Panc1 (cell line): ENCODE data around the gene PLIN5. TPM values are rescaled to one million over a fixed set of nuclear protein-coding genes. Genes with fewer than 3 reads are reported as not detected.

ENCODE experiments used
- ATAC-seq: fragments of 200-7000 bp; cut with Tn5 transposase; 2 replicates; pipeline ENCODE4 v1.9.1; 2020; ENCODE audit warnings: mild to moderate bottlenecking, moderate library complexity
- BruUV-seq: library from RNA; stranded (reverse); fragments of 400-500 nt; replicated peaks from 2 replicates; lab custom pipeline; 2021; lab: Mats Ljungman, UMichigan
- CTCF ChIA-PET: fragments of 300-600 bp; sonication (Branson Sonifier 250); formaldehyde crosslinking; loops from one replicate; lab custom pipeline; 2022; ENCODE audit warnings: antibody characterized with exemption; lab: Charles Lee
- POLR2A ChIA-PET: fragments of 300-600 bp; sonication (Branson Sonifier 250); formaldehyde crosslinking; loops from one replicate; lab custom pipeline; 2022; ENCODE audit warnings: antibody characterized with exemption; lab: Charles Lee
- DNase-seq: peaks from one replicate; pipeline ENCODE4 v3.0.0-alpha.2; 2010; ENCODE audit warnings: low read depth, low spot score
- H3K27ac ChIP-seq: 2 replicates; pipeline ENCODE4 v1.5.1; 2011; ENCODE audit warnings: mild to moderate bottlenecking, low read length, inconsistent platforms
- H3K27me3 ChIP-seq: fragments of 200-500 bp; sonication (Bioruptor generic); 2 replicates; pipeline ENCODE4 v1.6.0; 2014; ENCODE audit warnings: low read length, inconsistent platforms; ENCODE audit not compliant: control insufficient read depth, insufficient read depth
- H3K36me3 ChIP-seq: fragments of 200-500 bp; sonication (Bioruptor generic); 2 replicates; pipeline ENCODE4 v1.5.1; 2014; ENCODE audit warnings: inconsistent platforms, mild to moderate bottlenecking, low read length, moderate library complexity; ENCODE audit not compliant: control insufficient read depth, insufficient read depth
- H3K4me1 ChIP-seq: 2 replicates; pipeline ENCODE4 v1.5.1; 2011; ENCODE audit warnings: inconsistent platforms, mild to moderate bottlenecking, low read length, moderate library complexity; ENCODE audit not compliant: control insufficient read depth, insufficient read depth
- H3K4me3 ChIP-seq, 2 experiments: 2 replicates each; pipeline ENCODE4 v1.5.1; 2011 to 2012; ENCODE audit warnings: low read depth in 2 of 2, low read length in 2 of 2, mild to moderate bottlenecking in 2 of 2, inconsistent platforms in 1 of 2, moderate library complexity in 1 of 2
- H3K9me3 ChIP-seq: fragments of 200-500 bp; sonication (Bioruptor generic); 2 replicates; pipeline ENCODE4 v1.5.1; 2014; ENCODE audit warnings: low read depth, mild to moderate bottlenecking, inconsistent platforms, low read length, moderate library complexity; ENCODE audit not compliant: control insufficient read depth, insufficient read depth
- POLR2AphosphoS5 ChIP-seq: IDR thresholded peaks from 2 replicates; pipeline ENCODE4 v1.6.1; 2012; ENCODE audit warnings: mild to moderate bottlenecking, low read depth, low read length, moderate library complexity
- SIN3A ChIP-seq: IDR thresholded peaks from 2 replicates; pipeline ENCODE4 v1.6.1; 2012; ENCODE audit warnings: low read depth, mild to moderate bottlenecking, low read length, moderate library complexity, borderline replicate concordance; ENCODE audit not compliant: insufficient read depth
- TCF7L2 ChIP-seq: IDR thresholded peaks from 2 replicates; pipeline ENCODE4 v1.6.1; 2011; ENCODE audit warnings: mild to moderate bottlenecking, low read depth, low read length, inconsistent platforms
- in situ Hi-C: cut with HindIII; loops from 2 replicates; pipeline ENCODE4 v1.10.0; 2016; ENCODE audit warnings: low sequenced_read_pairs, low pct_unique_long_range_greater_than_20kb
- intact Hi-C: fragments of 100-400 bp; cut with micrococcal nuclease; formaldehyde crosslinking; loops from one replicate; pipeline ENCODE4 v1.10.0; 2022; ENCODE audit not compliant: unreplicated experiment
- total RNA-seq: library from RNA; stranded (reverse); gene quantifications from one replicate; pipeline ENCODE4 v1.2.1, GENCODE V29; 2021; ENCODE audit not compliant: unreplicated experiment
- TF ChIP-seq, protein P1 (sequence below): fragments of 450-650 bp; IDR thresholded peaks from 2 replicates; pipeline ENCODE4 v1.5.1; 2017; ENCODE audit warnings: mild to moderate bottlenecking
- TF ChIP-seq, protein P2 (sequence below), 2 experiments: IDR thresholded peaks; 2 replicates each; pipeline ENCODE4 v1.6.1; 2011 to 2012; ENCODE audit warnings: low read depth in 2 of 2, control low read depth in 1 of 2, low read length in 1 of 2, mild to moderate bottlenecking in 1 of 2, moderate library complexity in 1 of 2; ENCODE audit not compliant: insufficient read depth in 1 of 2

PLIN5 gene
- total RNA-seq, 1 experiment from 2014 or later = 0.64 TPM

GRCh38 chr19:4499855-4500254, 35.2 kb downstream of the PLIN5 start:
- DNase-seq (no peak), ATAC-seq (no peak)
- no peaks in the 10 kb centered on the region for H3K9me3 ChIP-seq
- no peaks in the 10 kb centered on the region for H3K4me1 ChIP-seq
- no TSS peak for BruUV-seq
- POLR2A ChIA-PET = no interaction called here
- intact Hi-C loops (no loop called here), in situ Hi-C loops (no loop called here)
- no peak overlapping the region for H3K4me3 ChIP-seq
- TF ChIP-seq POLR2AphosphoS5 (no peak), SIN3A (no peak), TCF7L2 (no peak)
- TF ChIP-seq, protein P1, sequence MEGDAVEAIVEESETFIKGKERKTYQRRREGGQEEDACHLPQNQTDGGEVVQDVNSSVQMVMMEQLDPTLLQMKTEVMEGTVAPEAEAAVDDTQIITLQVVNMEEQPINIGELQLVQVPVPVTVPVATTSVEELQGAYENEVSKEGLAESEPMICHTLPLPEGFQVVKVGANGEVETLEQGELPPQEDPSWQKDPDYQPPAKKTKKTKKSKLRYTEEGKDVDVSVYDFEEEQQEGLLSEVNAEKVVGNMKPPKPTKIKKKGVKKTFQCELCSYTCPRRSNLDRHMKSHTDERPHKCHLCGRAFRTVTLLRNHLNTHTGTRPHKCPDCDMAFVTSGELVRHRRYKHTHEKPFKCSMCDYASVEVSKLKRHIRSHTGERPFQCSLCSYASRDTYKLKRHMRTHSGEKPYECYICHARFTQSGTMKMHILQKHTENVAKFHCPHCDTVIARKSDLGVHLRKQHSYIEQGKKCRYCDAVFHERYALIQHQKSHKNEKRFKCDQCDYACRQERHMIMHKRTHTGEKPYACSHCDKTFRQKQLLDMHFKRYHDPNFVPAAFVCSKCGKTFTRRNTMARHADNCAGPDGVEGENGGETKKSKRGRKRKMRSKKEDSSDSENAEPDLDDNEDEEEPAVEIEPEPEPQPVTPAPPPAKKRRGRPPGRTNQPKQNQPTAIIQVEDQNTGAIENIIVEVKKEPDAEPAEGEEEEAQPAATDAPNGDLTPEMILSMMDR = no peak
- TF ChIP-seq, protein P2, sequence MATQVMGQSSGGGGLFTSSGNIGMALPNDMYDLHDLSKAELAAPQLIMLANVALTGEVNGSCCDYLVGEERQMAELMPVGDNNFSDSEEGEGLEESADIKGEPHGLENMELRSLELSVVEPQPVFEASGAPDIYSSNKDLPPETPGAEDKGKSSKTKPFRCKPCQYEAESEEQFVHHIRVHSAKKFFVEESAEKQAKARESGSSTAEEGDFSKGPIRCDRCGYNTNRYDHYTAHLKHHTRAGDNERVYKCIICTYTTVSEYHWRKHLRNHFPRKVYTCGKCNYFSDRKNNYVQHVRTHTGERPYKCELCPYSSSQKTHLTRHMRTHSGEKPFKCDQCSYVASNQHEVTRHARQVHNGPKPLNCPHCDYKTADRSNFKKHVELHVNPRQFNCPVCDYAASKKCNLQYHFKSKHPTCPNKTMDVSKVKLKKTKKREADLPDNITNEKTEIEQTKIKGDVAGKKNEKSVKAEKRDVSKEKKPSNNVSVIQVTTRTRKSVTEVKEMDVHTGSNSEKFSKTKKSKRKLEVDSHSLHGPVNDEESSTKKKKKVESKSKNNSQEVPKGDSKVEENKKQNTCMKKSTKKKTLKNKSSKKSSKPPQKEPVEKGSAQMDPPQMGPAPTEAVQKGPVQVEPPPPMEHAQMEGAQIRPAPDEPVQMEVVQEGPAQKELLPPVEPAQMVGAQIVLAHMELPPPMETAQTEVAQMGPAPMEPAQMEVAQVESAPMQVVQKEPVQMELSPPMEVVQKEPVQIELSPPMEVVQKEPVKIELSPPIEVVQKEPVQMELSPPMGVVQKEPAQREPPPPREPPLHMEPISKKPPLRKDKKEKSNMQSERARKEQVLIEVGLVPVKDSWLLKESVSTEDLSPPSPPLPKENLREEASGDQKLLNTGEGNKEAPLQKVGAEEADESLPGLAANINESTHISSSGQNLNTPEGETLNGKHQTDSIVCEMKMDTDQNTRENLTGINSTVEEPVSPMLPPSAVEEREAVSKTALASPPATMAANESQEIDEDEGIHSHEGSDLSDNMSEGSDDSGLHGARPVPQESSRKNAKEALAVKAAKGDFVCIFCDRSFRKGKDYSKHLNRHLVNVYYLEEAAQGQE (IDR thresholded peaks at IDR 0.05; ENCODE audit: insufficient read depth in 1 of 2, low read depth in 2 of 2, low read length in 1 of 2) = no peak
- H3K27me3 ChIP-seq = no peaks in the 10 kb centered on the region
- CTCF ChIA-PET = no interaction called here
- H3K27ac ChIP-seq = no peak overlapping the region
- H3K36me3 ChIP-seq = no peaks in the 10 kb centered on the region

GRCh38 chr19:4499318-4499717, 35.7 kb downstream of the PLIN5 start:
- Histone ChIP-seq H3K27me3 (no peaks in the 10 kb centered on the region), H3K27ac (no peak overlapping the region), H3K4me1 (no peaks in the 10 kb centered on the region), H3K36me3 (no peaks in the 10 kb centered on the region), H3K9me3 (no peaks in the 10 kb centered on the region), H3K4me3 (no peak overlapping the region)
- ChIA-PET POLR2A (no interaction called here), CTCF (no interaction called here)
- in situ Hi-C loops = no loop called here
- intact Hi-C loops = no loop called here
- DNase-seq = no peak
- no TSS peak for BruUV-seq
- no peak for ATAC-seq
- TF ChIP-seq, protein P2 (IDR thresholded peaks at IDR 0.05; ENCODE audit: insufficient read depth in 1 of 2, low read depth in 2 of 2, low read length in 1 of 2) = no peak
- no peak for TF ChIP-seq POLR2AphosphoS5
- no peak for TF ChIP-seq TCF7L2
- TF ChIP-seq, protein P1 = no peak
- TF ChIP-seq SIN3A = no peak
